Adrenal gland (tissue), 12 donors: ENCODE measurements around the gene TKT. TPM values are rescaled to one million over a fixed set of nuclear protein-coding genes. Genes with fewer than 3 reads are reported as not detected.

Experiments used
- DNase-seq, 7 donors: peaks; one replicate each; pipeline ENCODE4 v3.0.0-alpha.2; 2019 to 2020
- H3K27ac ChIP-seq, 5 donors: fragments of 200-600 bp; sonication (generic) in 4 of 5; 1 replicate in 3 of 5; 2 replicates in 2 of 5; pipeline versions ENCODE4 v1.5.1 to v1.8.0; 2016 to 2020; ENCODE audit warnings: mild to moderate bottlenecking in 1 of 5
- H3K27me3 ChIP-seq: fragments of 200-600 bp; 2 replicates; pipeline ENCODE4 v1.8.0; 2021
- H3K36me3 ChIP-seq, 2 donors: fragments of 200-600 bp; replicated peaks in 1 of 2; 1 replicate in 1 of 2; 2 replicates in 1 of 2; pipeline versions ENCODE4 v1.5.1 to v1.8.0; 2018 to 2022
- H3K4me1 ChIP-seq, 2 donors: fragments of 200-600 bp; replicated peaks in 1 of 2; 1 replicate in 1 of 2; 2 replicates in 1 of 2; pipeline versions ENCODE4 v1.5.1 to v1.8.0; 2018 to 2021
- H3K4me3 ChIP-seq, 4 donors: fragments of 200-600 bp; sonication (generic) in 3 of 4; one replicate each; pipeline ENCODE4 v1.5.1; 2016 to 2018
- H3K9me3 ChIP-seq, 3 donors: fragments of 200-600 bp; sonication (generic) in 1 of 3; replicated peaks in 1 of 3; 1 replicate in 2 of 3; 2 replicates in 1 of 3; pipeline versions ENCODE4 v1.5.1 to v1.8.0; 2016 to 2021
- CTCF ChIP-seq, 6 experiments: fragments of 450-650 bp in 4 of 6; fragments of 200-600 bp in 2 of 6; sonication (generic) in 1 of 6; IDR thresholded peaks; 1 replicate in 5 of 6; 2 replicates in 1 of 6; pipeline versions ENCODE4 v1.5.1 to v1.8.0; 2016 to 2021; ENCODE audit warnings: antibody characterized with exemption in 6 of 6, mild to moderate bottlenecking in 2 of 6, moderate library complexity in 1 of 6
- POLR2A ChIP-seq, 2 donors: fragments of 450-650 bp; IDR thresholded peaks; one replicate each; pipeline ENCODE4 v1.6.1; 2017; ENCODE audit warnings: antibody characterized with exemption in 2 of 2, mild to moderate bottlenecking in 2 of 2, moderate library complexity in 1 of 2
- WGBS, 4 donors: extraction: QIAGEN DNeasy Blood & Tissue Kit in 2 of 4; methylation state at CpG; one replicate each; pipeline versions ENCODE4 v1.1.5 to v1.1.7; 2013 to 2017; 5-methylcytosine and 5-hydroxymethylcytosine counted together
- intact Hi-C, 2 donors: fragments of 100-400 bp; cut with DNase I; formaldehyde crosslinking; loops; one replicate each; pipeline versions ENCODE4 v1.14.1 to v1.15.0; 2022 to 2023
- polyA plus RNA-seq, 3 donors: library from polyadenylated mRNA; stranded (reverse); fragments of 200-250 nt in 2 of 3; fragments of 350-450 nt in 1 of 3; fragmentation: Illumina TruSeq in 1 of 3; extraction: RNeasy Lipid Tissue Mini Kit (QIAGEN cat#74804) in 1 of 3; gene quantifications; one replicate each; pipeline ENCODE4 v1.2.3, GENCODE V29; 2013 to 2014
- total RNA-seq, 9 donors: library from RNA; depleted of rRNA in 4 of 9; stranded (reverse); fragments of >200 nt in 4 of 9; fragments of 120-200 nt in 1 of 9; fragmentation: NEBNext Ultra II Directional in 1 of 9; extraction: Animal tissue kit (Norgen Biotek cat#: 25700) in 1 of 9; gene quantifications; one replicate each; pipeline versions ENCODE4 v1.1.0 to v1.2.4, GENCODE V29; 2013 to 2023
- donor health status: healthy with polysubstance abuse.
- donor health status: Bipolar disorder and iron deficiency.
- donor health status: DM: yes; HTN: yes; CAD: no.
- donor health status: DM: no; HTN: no; CAD: no.
- donor health status: DM: no; HTN: no; CAD: no.
- donor health status: DM: yes; HTN: yes; CAD: no.

Gene TKT
- total and polyA plus RNA-seq, 12 donors: 131 to 516 (median 276) TPM

GRCh38 chr3:53231532-53232511, 24.0 kb downstream of the TKT start:
- peaks cover 15 to 22% of the 10 kb centered on the region in 2 donors for H3K4me1 ChIP-seq
- intact Hi-C loops: no loop called here
- no peaks in the 10 kb centered on the region for H3K27me3 ChIP-seq
- H3K4me3 ChIP-seq: no peak overlapping the region
- peak in 1 of 7 donors; percentile 12 for DNase-seq
- H3K27ac ChIP-seq: peak overlapping the region in 1 of 5 donors; percentile 54
- TF ChIP-seq CTCF (IDR thresholded peaks at IDR 0.05) (no peak), POLR2A (IDR thresholded peaks at IDR 0.05) (no peak)
- WGBS, 4 donors: 79 to 90% (median 88%) methylated on average over 12 to 13 of the region's 13 CpGs
- H3K9me3 ChIP-seq: no peaks in the 10 kb centered on the region
- peaks cover 0 to 89% of the 10 kb centered on the region in 2 donors for H3K36me3 ChIP-seq

- DNase-seq: peak in 1 of 7 donors; percentile 11
- TF ChIP-seq POLR2A (IDR thresholded peaks at IDR 0.05) (no peak), CTCF (IDR thresholded peaks at IDR 0.05) (no peak)
- 80 to 87% (median 84%) methylated on average over 3 to 5 of the region's 5 CpGs for WGBS, 4 donors
- Histone ChIP-seq H3K36me3 (peaks cover 0 to 99% of the 10 kb centered on the region in 2 donors), H3K27ac (no peak overlapping the region), H3K27me3 (no peaks in the 10 kb centered on the region), H3K9me3 (no peaks in the 10 kb centered on the region), H3K4me3 (no peak overlapping the region), H3K4me1 (peaks cover 4 to 12% of the 10 kb centered on the region in 2 donors)
- intact Hi-C loops: no loop called here
Observed at GRCh38 chr3:53230789-53231188, 25.0 kb downstream of the TKT start.

- DNase-seq: peak in 1 of 7 donors; percentile 15
- Histone ChIP-seq H3K27me3 (no peaks in the 10 kb centered on the region), H3K4me1 (peaks cover 0 to 7% of the 10 kb centered on the region in 2 donors), H3K27ac (no peak overlapping the region), H3K4me3 (no peak overlapping the region), H3K36me3 (peaks cover 0 to 100% of the 10 kb centered on the region in 2 donors), H3K9me3 (no peaks in the 10 kb centered on the region)
- TF ChIP-seq POLR2A (IDR thresholded peaks at IDR 0.05): no peak
- TF ChIP-seq CTCF (IDR thresholded peaks at IDR 0.05): no peak
- intact Hi-C loops: no loop called here
- 84 to 98% (median 92%) methylated on average over 7 to 16 of the region's 16 CpGs for WGBS, 4 donors
Observed at GRCh38 chr3:53230041-53230621, 25.7 kb downstream of the TKT start.

- Histone ChIP-seq H3K36me3 (peaks cover 0 to 100% of the 10 kb centered on the region in 2 donors), H3K4me1 (peaks cover 0 to 7% of the 10 kb centered on the region in 2 donors), H3K27ac (no peak overlapping the region), H3K9me3 (no peaks in the 10 kb centered on the region), H3K4me3 (no peak overlapping the region), H3K27me3 (no peaks in the 10 kb centered on the region)
- intact Hi-C loops: loop anchor here in 1 of 2 donors (10.0 kb wide), 1 partner anchor 485 kb away; no protein-coding TSS in a partner anchor
- no peak for DNase-seq
- WGBS, 4 donors: 91 to 100% (median 96%) methylated on average over 2 of the region's 2 CpGs
- TF ChIP-seq POLR2A (IDR thresholded peaks at IDR 0.05): no peak
- no peak for TF ChIP-seq CTCF (IDR thresholded peaks at IDR 0.05)
Observed at GRCh38 chr3:53229606-53230005, 26.2 kb downstream of the TKT start.
